HepG2 (cell line): ENCODE results near the gene ABHD12. TPM values are rescaled to one million over a fixed set of nuclear protein-coding genes. Genes with fewer than 3 reads are reported as not detected.

Source experiments
- ATAC-seq: fragments of 200-7000 bp; cut with Tn5 transposase; 3 replicates; pipeline ENCODE4 v1.9.1; 2020; ENCODE audit warnings: mild to moderate bottlenecking, moderate library complexity
- BruUV-seq: library from RNA; stranded (reverse); fragments of 400-500 nt; replicated peaks from 2 replicates; lab custom pipeline; 2021; lab: Mats Ljungman, UMichigan
- CTCF ChIA-PET: fragments of 300-600 bp; formaldehyde crosslinking; extraction: SDS; loops from one replicate; lab custom pipeline; 2021; ENCODE audit warnings: low total read pairs, inconsistent platforms, low intra/inter-chr PET ratio; lab: Yijun Ruan, JAX
- POLR2A ChIA-PET: fragments of 350-600 bp; sonication (Branson Sonifier 250); formaldehyde crosslinking; loops from one replicate; lab custom pipeline; 2020; ENCODE audit warnings: antibody characterized with exemption, inconsistent platforms; lab: Yijun Ruan, JAX
- DNase-seq: peaks from one replicate; pipeline ENCODE4 v3.0.0-alpha.2; 2015; ENCODE audit warnings: low spot score
- FAIRE-seq: peaks from 3 replicates; lab custom pipeline; 2011; peaks lifted over from hg19 to GRCh38; lab: Jason Lieb, UNC
- H2AFZ ChIP-seq: one replicate; pipeline ENCODE4 v1.6.1; 2011; ENCODE audit warnings: low read length, inconsistent platforms
- H3K27ac ChIP-seq: fragments of 300-600 bp; 3 replicates; pipeline ENCODE4 v1.8.0; 2011; ENCODE audit warnings: mixed run types, mild to moderate bottlenecking, mixed read lengths, low read length, inconsistent platforms; ENCODE audit not compliant: insufficient read depth; ENCODE audit errors: extremely low read length
- H3K27me3 ChIP-seq, 2 experiments: fragments of 200-600 bp in 1 of 2; 2 replicates in 1 of 2; 3 replicates in 1 of 2; pipeline versions ENCODE4 v1.6.0 to v1.8.0; 2011; ENCODE audit warnings: low read length in 2 of 2, mild to moderate bottlenecking in 2 of 2, moderate library complexity in 2 of 2, inconsistent platforms in 1 of 2; ENCODE audit not compliant: insufficient read depth in 2 of 2, control insufficient read depth in 1 of 2
- H3K36me3 ChIP-seq, 2 experiments: fragments of 200-600 bp in 1 of 2; replicated peaks in 1 of 2; 2 replicates in 1 of 2; 3 replicates in 1 of 2; pipeline versions ENCODE4 v1.5.1 to v1.8.0; 2011; ENCODE audit warnings: low read length in 2 of 2, inconsistent platforms in 1 of 2; ENCODE audit not compliant: insufficient read depth in 2 of 2, control insufficient read depth in 1 of 2
- H3K4me1 ChIP-seq: 2 replicates; pipeline ENCODE4 v1.5.1; 2012; ENCODE audit warnings: low read length, inconsistent platforms; ENCODE audit not compliant: insufficient read depth
- H3K4me2 ChIP-seq: 2 replicates; pipeline ENCODE4 v1.6.0; 2011; ENCODE audit warnings: low read depth, low read length, inconsistent platforms
- H3K4me3 ChIP-seq, 3 experiments: fragments of 200-600 bp in 1 of 3; sonication (generic), shearing (Covaris generic) in 1 of 3; replicated peaks in 1 of 3; 2 replicates each; pipeline ENCODE4 v1.5.1; 2011 to 2016; ENCODE audit warnings: low read length in 3 of 3, inconsistent platforms in 2 of 3, low read depth in 2 of 3, mild to moderate bottlenecking in 2 of 3, control low read depth in 1 of 3, mixed read lengths in 1 of 3; ENCODE audit not compliant: insufficient read depth in 1 of 3
- H3K79me2 ChIP-seq: one replicate; pipeline ENCODE4 v1.6.1; 2011; ENCODE audit warnings: low read length, inconsistent platforms; ENCODE audit not compliant: insufficient read depth
- H3K9ac ChIP-seq: 2 replicates; pipeline ENCODE4 v1.6.0; 2011; ENCODE audit warnings: mild to moderate bottlenecking, low read depth, low read length, inconsistent platforms; ENCODE audit not compliant: insufficient read depth
- H3K9me3 ChIP-seq: 2 replicates; pipeline ENCODE4 v1.5.1; 2012; ENCODE audit warnings: mild to moderate bottlenecking, low read length
- H4K20me1 ChIP-seq: 2 replicates; pipeline ENCODE4 v1.6.0; 2011; ENCODE audit warnings: inconsistent platforms, mild to moderate bottlenecking, low read length, moderate library complexity; ENCODE audit not compliant: insufficient read depth
- CHCHD3 ChIP-seq: sonication (generic); formaldehyde crosslinking; IDR thresholded peaks from 2 replicates; pipeline ENCODE4 v1.8.0; 2022; ENCODE audit warnings: mild to moderate bottlenecking, missing genetic modification reagents, moderate library complexity
- DRAP1 ChIP-seq: IDR thresholded peaks from 2 replicates; pipeline ENCODE4 v1.6.1; 2016; ENCODE audit warnings: missing genetic modification reagents, missing compliant biosample characterization
- HNF4A ChIP-seq: sonication (generic); formaldehyde crosslinking; IDR thresholded peaks from 2 replicates; pipeline ENCODE4 v1.4.0; 2020; ENCODE audit warnings: missing genetic modification reagents
- MAX ChIP-seq: IDR thresholded peaks from 2 replicates; pipeline ENCODE4 v1.6.1; 2012; ENCODE audit warnings: inconsistent platforms
- NFE2L1 ChIP-seq: sonication (generic); formaldehyde crosslinking; IDR thresholded peaks from 2 replicates; pipeline ENCODE4 v1.4.0; 2020; ENCODE audit warnings: missing genetic modification reagents, mild to moderate bottlenecking, borderline replicate concordance
- PAX8 ChIP-seq: sonication (generic); formaldehyde crosslinking; IDR thresholded peaks from 2 replicates; pipeline ENCODE4 v1.8.0; 2022; ENCODE audit warnings: mild to moderate bottlenecking, missing genetic modification reagents, borderline replicate concordance
- POGZ ChIP-seq: sonication (generic); formaldehyde crosslinking; IDR thresholded peaks from 2 replicates; pipeline ENCODE4 v1.4.0; 2020; ENCODE audit warnings: mild to moderate bottlenecking, missing genetic modification reagents
- POLR2AphosphoS2 ChIP-seq: IDR thresholded peaks from 2 replicates; pipeline ENCODE4 v1.6.1; 2011; ENCODE audit warnings: low read depth, low read length, improper control_type of control experiment
- SETDB1 ChIP-seq: sonication (generic); formaldehyde crosslinking; IDR thresholded peaks from 2 replicates; pipeline ENCODE4 v1.5.1; 2020; ENCODE audit warnings: missing genetic modification reagents, mild to moderate bottlenecking, borderline replicate concordance
- TAF1 ChIP-seq: sonication (generic); formaldehyde crosslinking; IDR thresholded peaks from 2 replicates; pipeline ENCODE4 v1.4.0; 2020; ENCODE audit warnings: missing genetic modification reagents
- TBX2 ChIP-seq: sonication (generic); formaldehyde crosslinking; IDR thresholded peaks from 2 replicates; pipeline ENCODE4 v1.5.0; 2020; ENCODE audit warnings: missing genetic modification reagents, mild to moderate bottlenecking, borderline replicate concordance
- ZEB1 ChIP-seq: IDR thresholded peaks from 2 replicates; pipeline ENCODE4 v1.6.1; 2012; ENCODE audit warnings: mild to moderate bottlenecking, low read depth, inconsistent platforms; ENCODE audit not compliant: insufficient replicate concordance
- ZNF318 ChIP-seq: sonication (generic); formaldehyde crosslinking; IDR thresholded peaks from 2 replicates; pipeline ENCODE4 v1.4.0; 2020; ENCODE audit warnings: mild to moderate bottlenecking, missing genetic modification reagents
- WGBS: methylation state at CpG from one replicate; pipeline ENCODE4 v1.1.6; 2017; ENCODE audit warnings: low lambda C conversion rate; 5-methylcytosine and 5-hydroxymethylcytosine counted together
- in situ Hi-C: cut with HindIII; loops from 2 replicates; pipeline ENCODE4 v1.10.0; 2017; ENCODE audit warnings: low pct_unique_long_range_greater_than_20kb; ENCODE audit not compliant: extremely low pct_ligation_motif_present
- intact Hi-C: fragments of 100-400 bp; cut with micrococcal nuclease; formaldehyde crosslinking; loops from one replicate; pipeline ENCODE4 v1.10.0; 2022; ENCODE audit not compliant: unreplicated experiment
- polyA plus RNA-seq, 8 experiments: library from polyadenylated mRNA; depleted of rRNA in 3 of 8; stranded (reverse) in 7 of 8; unstranded in 1 of 8; fragments of >200 nt; fragmentation: Illumina TruSeq in 4 of 8; extraction: Trizol in 4 of 8; gene quantifications; 2 replicates each; pipeline versions ENCODE4 v1.2.1 to v1.2.3, GENCODE V29; 2011 to 2016; ENCODE audit warnings: low read depth in 4 of 8, missing spikeins in 1 of 8, mixed read lengths in 1 of 8; ENCODE audit not compliant: insufficient read depth in 1 of 8
- total RNA-seq, 5 experiments: library from RNA; depleted of rRNA; stranded (reverse); fragments of >200 nt; fragmentation: Illumina TruSeq; extraction: Trizol; gene quantifications; 2 replicates each; pipeline ENCODE4 v1.2.3, GENCODE V29; 2016; ENCODE audit warnings: low read depth in 1 of 5

Gene ABHD12
- total and polyA plus RNA-seq, 2 of the 13 experiments (the other 11 are each of a cell fraction or from before 2014, with no cell fraction given): 23.5 to 72.1 TPM

- BruUV-seq: no TSS peak
- Histone ChIP-seq H3K36me3 (peaks cover 40 to 54% of the 10 kb centered on the region in 2 experiments), H4K20me1 (no peaks in the 10 kb centered on the region), H3K27me3 (no peaks in the 10 kb centered on the region), H3K4me2 (no peak overlapping the region), H3K4me3 (no peak overlapping the region), H3K9me3 (no peaks in the 10 kb centered on the region), H2AFZ (no peak overlapping the region), H3K9ac (no peak overlapping the region), H3K79me2 (no peaks in the 10 kb centered on the region), H3K27ac (no peak overlapping the region), H3K4me1 (no peaks in the 10 kb centered on the region)
- TF ChIP-seq HNF4A (CRISPR knock-in tag) (no peak), POLR2AphosphoS2 (no peak), PAX8 (CRISPR knock-in tag) (no peak), TAF1 (no peak), NFE2L1 (no peak), MAX (no peak), DRAP1 (CRISPR knock-in tag) (no peak), TBX2 (CRISPR knock-in tag) (0 out of 2 replicates have a peak, but pooled peaks have one; percentile 17), SETDB1 (no peak), POGZ (CRISPR knock-in tag) (no peak), ZEB1 (no peak), CHCHD3 (no peak), ZNF318 (peak; percentile 62; the same call in 1 of the 2 replicates)
- FAIRE-seq (no peak), DNase-seq (no peak), ATAC-seq (no peak)
- in situ Hi-C loops (no loop called here), intact Hi-C loops (no loop called here)
- ChIA-PET CTCF (no interaction called here), POLR2A (no interaction called here)
- 94% methylated on average over 11 of the region's 11 CpGs for WGBS
These were observed 121.4 kb downstream of the ABHD12 start for GRCh38 chr20:25269057-25269832.
